ENCODE measurements around the gene HSD17B12.

The HSD17B12 gene

GRCh38 chr11:43688394-43688793 lies 7.9 kb downstream of the HSD17B12 start:
- no peak for DNase-seq

- no peak for DNase-seq
Measured at GRCh38 chr11:43689167-43689566, 8.6 kb downstream of the HSD17B12 start.

GRCh38 chr11:43690929-43691725 lies 10.6 kb downstream of the HSD17B12 start:
- no peak for DNase-seq

- DNase-seq: no peak
Measured at GRCh38 chr11:43691806-43692205, 11.3 kb downstream of the HSD17B12 start.

- DNase-seq: no peak
Measured at GRCh38 chr11:43693069-43693468, 12.5 kb downstream of the HSD17B12 start.

- no peak for DNase-seq
Measured at GRCh38 chr11:43693731-43694130, 13.2 kb downstream of the HSD17B12 start.

GRCh38 chr11:43694477-43694876 lies 13.9 kb downstream of the HSD17B12 start:
- DNase-seq: no peak

GRCh38 chr11:43697679-43698078 lies 17.1 kb downstream of the HSD17B12 start:
- no peak for DNase-seq

GRCh38 chr11:43699870-43700269 lies 19.3 kb downstream of the HSD17B12 start:
- no peak for DNase-seq

GRCh38 chr11:43706631-43707030 lies 26.1 kb downstream of the HSD17B12 start:
- no peak for DNase-seq

- DNase-seq: no peak
Measured at GRCh38 chr11:43708776-43709175, 28.2 kb downstream of the HSD17B12 start.

GRCh38 chr11:43709689-43710088 lies 29.2 kb downstream of the HSD17B12 start:
- DNase-seq: no peak

GRCh38 chr11:43712676-43713075 lies 32.1 kb downstream of the HSD17B12 start:
- DNase-seq: no peak

GRCh38 chr11:43718373-43718772 lies 37.8 kb downstream of the HSD17B12 start:
- no peak for DNase-seq

- no peak for DNase-seq
Measured at GRCh38 chr11:43723617-43724016, 43.1 kb downstream of the HSD17B12 start.

- no peak for DNase-seq
Measured at GRCh38 chr11:43732225-43732624, 51.7 kb downstream of the HSD17B12 start.

GRCh38 chr11:43734256-43734655 lies 53.7 kb downstream of the HSD17B12 start:
- DNase-seq: no peak

- no peak for DNase-seq
Measured at GRCh38 chr11:43735115-43735514, 54.6 kb downstream of the HSD17B12 start.

GRCh38 chr11:43735961-43736360 lies 55.4 kb downstream of the HSD17B12 start:
- no peak for DNase-seq

GRCh38 chr11:43736502-43737200 lies 56.1 kb downstream of the HSD17B12 start:
- DNase-seq: no peak

GRCh38 chr11:43737201-43737590 lies 56.7 kb downstream of the HSD17B12 start:
- DNase-seq: no peak

- DNase-seq: no peak
Measured at GRCh38 chr11:43738600-43739409, 58.3 kb downstream of the HSD17B12 start.

- no peak for DNase-seq
Measured at GRCh38 chr11:43746670-43747069, 66.1 kb downstream of the HSD17B12 start.
